IPS-18c (cell line): Measurements from ENCODE around the gene UBE2L5.
"Not testable (repeated sequence)": the region's sequence is repeated elsewhere in the genome, so short reads cannot be mapped to it uniquely, and the experiment has no call there.

ENCODE experiments used
- H3K4me3 ChIP-seq: 2 replicates; pipeline ENCODE4 v1.7.0; 2013; ENCODE audit warnings: low read depth, mild to moderate bottlenecking, low read length, moderate library complexity; ENCODE audit not compliant: insufficient read depth
- H3K9me3 ChIP-seq: one replicate; pipeline ENCODE4 v1.6.1; 2013; ENCODE audit warnings: mild to moderate bottlenecking, low read length, moderate library complexity; ENCODE audit not compliant: control insufficient read depth, insufficient read depth

Gene UBE2L5

DNA sequence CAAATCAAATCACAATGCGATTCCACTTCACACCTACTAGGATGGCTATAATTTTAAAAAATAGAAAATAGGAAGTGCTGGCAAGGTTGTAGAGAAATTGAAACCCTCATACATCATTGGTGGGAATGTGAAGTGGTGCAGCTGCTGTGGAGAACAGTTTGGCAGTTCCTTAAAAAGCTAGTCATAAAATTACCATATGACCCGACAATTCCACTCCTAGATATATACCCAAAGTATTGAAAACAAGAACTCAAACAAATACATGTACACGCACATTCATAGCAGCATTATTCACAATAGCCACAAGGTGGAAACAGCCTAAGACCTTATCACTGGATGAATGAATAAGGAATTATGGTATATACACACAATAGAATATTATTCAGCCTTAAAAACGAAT, 31.4 kb downstream of the UBE2L5 start:
- no peaks in the 10 kb centered on the region for H3K9me3 ChIP-seq
- no peak overlapping the region for H3K4me3 ChIP-seq

DNA sequence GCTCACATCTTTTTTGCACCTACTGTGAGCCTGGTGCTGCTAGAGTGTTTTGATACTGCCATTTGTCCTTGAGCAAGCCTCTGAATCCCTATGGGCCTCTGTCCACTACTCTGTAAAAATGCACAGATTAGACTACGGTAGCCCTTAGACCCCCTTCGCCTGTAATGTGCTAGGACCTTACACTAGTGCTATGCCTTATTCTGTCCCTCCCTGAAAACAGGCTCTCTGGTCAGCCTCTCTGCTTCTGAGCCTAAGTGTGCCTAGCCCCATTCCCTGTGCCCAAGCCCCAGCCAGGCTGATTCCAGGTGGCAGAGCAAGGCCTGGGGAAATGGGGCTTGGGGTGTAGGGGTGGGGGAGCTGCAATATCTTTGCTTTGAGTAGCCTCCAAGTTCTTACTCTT, 32.7 kb downstream of the UBE2L5 start:
- H3K4me3 ChIP-seq = no peak overlapping the region
- H3K9me3 ChIP-seq = no peaks in the 10 kb centered on the region

DNA sequence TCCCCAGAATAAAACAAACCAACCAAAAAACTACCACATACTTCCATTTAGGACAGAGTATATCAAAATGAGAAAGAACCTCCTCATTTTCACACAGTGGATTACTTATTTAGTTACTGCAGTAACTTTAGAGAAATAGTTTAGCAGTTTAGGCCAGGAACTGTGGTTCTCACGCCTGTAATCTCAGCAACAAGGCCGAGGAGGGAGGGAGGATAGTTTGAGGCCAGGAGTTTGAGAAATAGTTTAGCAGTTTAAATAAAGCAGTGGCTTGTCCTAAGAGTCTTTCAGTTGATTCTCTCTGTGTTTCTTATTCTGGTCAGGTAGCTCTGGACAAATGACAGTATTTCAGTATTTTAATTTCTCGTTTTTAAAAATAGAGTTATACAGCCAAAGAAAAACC, 34.0 kb downstream of the UBE2L5 start:
- no peaks in the 10 kb centered on the region for H3K9me3 ChIP-seq
- H3K4me3 ChIP-seq = no peak overlapping the region

DNA sequence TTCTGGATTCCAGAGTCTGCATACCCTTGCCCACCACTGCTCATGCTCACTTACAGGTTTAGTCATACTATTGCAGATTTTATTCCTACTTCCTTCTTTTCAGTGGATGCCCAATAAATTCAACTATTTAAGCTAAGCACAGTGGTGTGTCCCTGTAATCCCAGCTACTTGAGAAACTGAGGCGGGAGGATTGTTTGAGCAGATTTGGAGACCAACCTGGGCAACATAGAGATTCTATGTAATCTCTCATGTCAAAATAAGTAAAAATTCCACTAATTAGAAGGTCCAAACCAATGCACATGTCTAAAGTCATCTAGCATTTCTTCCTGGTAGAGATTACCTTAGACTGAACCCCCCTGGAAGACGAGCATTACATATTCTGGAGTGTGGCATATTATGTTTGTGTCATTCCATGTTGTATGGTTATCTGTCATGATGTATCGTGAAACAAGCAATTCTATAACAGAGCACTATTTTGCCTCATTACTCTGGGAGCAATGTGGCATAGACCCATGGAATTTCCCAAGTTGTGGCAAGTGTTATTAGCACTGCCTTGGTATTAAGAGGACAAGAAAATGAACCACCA, 35.1 kb downstream of the UBE2L5 start:
- Histone ChIP-seq H3K9me3 (no peaks in the 10 kb centered on the region), H3K4me3 (no peak overlapping the region)

DNA sequence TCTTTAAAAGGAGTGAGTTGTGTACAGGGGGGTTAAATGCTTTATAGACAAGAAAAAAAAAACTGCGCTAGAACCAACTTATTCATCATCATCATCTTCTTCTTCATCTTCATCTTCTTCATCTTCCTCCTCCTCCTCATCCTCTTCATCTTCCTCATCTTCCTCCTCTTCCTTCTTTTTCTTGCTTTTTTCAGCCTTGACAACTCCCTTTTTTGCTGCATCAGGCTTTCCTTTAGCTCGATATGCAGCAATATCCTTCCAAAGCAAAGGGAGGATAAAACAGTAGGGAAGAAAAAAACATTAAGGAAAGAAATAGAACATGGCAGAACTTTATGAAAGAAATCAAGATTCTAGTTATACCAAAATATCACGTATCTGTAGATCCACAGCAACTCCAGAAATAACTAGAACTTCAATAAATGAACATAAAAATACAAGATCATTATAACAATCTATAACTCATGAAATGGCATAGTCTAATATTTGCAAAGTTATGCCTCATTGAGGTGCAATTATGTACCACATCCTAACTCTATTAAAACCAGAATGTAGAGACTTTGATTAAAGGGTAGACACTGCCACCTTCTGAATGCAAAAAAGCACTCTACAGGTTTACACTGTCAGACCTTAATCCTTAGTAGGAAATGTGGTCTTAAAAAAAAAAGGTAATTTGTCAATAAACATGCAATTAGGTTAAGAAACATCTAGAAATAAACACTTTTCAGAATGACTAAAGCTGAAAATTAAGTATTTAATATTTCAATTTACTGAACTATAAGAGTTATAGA, 39.2 kb downstream of the UBE2L5 start:
- not testable (repeated sequence) for H3K4me3 ChIP-seq, H3K9me3 ChIP-seq

DNA sequence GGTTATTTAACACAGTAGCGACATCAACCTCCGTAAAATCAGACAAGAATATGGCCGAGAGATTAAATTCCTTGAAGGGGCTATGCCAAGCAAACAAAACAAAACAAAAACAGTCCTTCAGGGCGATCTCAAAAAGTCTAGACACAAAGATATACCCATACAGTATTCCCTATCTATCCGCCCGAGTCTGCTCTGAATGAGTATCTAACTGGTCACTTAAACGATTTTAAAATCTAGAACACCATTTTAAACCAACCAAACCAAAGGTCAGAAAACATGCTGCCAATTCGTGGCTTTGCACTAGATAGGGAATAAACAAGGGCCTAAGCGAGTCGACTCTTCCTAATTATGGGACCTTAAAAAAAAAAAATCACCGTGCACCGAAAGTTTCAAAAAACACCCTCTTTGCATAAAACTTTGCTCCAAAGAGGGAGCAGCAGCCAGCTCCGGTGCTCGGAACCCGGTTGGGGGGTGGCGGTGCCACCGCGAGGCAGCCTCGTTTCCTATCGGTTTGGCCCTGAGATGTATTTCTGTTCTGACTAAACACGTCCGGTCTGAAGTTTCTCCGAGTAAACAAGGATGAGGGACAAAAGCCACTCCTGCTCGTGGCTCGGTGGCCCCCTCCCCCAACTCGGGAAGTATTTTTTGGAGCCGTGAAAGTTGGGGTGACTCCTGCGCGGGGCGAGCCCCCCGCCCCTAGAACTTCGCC, 41.6 kb downstream of the UBE2L5 start:
- Histone ChIP-seq H3K9me3 (no peaks in the 10 kb centered on the region), H3K4me3 (peak overlapping the region; percentile 81)

DNA sequence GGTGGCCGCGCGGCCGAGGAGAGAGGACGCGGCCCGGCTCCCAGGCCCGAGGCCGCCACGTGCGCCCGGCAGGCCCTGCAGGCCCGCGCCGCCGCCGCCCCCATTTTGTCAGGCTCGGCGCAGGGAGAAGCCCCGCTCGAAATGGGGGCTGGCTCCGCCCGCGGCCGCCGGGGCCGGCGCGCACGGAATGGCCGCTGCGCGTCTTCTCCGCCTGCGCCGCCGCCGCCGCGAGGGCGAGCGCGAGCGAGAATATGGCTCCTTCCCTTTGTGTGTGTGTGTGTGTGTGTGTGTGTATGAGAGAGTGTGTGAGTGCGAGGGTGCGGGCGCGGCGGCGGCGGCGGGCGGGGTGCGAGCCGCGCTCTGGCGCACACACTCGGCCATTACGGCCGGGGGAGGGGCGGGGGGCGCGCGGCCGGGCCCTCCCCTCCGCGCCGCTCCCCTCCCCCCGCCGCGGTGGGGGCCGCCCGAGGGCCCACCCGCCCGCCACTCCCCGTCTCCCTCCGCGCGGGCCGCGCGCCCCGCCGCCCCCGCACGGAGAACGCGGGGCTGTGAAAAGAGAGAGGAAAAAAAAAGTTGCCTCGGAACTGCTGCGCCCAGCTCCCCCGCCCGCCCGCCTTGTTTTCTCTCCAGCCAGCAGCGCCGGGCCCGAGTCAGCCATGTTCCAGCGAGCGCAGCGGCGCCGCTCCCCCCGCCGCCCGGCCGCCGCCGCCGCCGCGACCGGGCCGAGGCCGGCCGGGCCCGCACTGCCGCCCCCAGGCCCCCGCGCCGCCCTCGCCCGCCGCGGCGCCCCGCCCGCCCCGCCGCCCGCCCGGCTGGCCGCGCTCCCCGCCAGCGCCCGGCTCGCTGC, 42.4 kb downstream of the UBE2L5 start:
- Histone ChIP-seq H3K4me3 (peak overlapping the region; percentile 87), H3K9me3 (no peaks in the 10 kb centered on the region)

DNA sequence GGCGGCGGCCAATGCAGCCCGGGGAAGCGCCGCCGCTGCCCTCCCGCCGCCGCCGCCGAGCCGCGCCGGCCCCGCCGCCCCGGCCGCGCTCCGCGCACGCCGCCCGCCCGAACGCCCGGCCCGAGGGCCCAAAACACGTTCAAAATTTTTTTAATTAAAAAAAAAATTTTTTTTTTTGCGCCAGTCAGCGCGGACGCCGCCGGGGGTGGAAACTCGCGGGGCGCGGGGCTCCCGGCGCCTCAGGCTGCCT, 43.0 kb downstream of the UBE2L5 start:
- H3K9me3 ChIP-seq = no peaks in the 10 kb centered on the region
- H3K4me3 ChIP-seq = peak overlapping the region; percentile 87

DNA sequence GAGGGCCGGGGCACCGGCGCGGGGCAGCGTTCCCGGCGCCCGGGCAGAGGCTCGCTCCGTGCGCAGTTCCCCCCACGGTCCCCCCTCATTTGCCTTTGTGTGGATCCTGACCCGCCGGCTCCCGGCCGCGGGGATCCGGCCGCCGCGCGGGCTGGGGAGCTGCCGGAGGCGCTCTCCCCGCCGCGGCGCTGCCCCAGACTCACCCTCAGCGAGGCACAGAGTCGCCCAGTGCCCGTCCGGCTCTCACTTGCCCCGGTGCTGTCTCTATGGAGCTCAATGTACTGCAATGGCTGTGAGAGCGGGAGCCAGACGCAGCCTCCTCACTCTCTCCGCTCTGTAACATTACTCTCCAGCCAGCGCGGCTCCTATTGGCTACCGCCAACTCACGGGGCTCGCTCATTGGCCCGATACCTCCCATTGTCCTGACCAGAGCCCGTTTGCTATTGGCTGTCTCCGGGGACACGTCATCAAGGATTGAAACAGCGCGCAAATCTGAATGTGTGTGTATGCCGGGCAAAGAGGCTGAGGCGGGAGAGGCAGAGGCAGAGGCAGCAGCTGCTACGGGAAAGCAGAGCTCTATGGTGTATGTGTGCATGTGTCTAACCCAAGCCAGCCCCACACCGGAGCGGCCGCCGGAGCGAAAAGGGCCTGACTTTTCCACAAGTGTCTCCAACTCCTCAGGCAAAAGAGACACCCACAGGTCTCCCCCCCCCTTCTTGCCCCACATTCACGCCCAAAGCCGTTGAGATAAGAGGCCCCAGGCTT, 43.5 kb downstream of the UBE2L5 start, which contains the start of gene HMGB1:
Gene HMGB1 (minus strand): TSS at position 344 of the 765 bp plus-strand sequence. CDS start 2,256 bp downstream, outside the sequence.
- peak within 1 kb of the TSS; percentile 87 for H3K4me3 ChIP-seq
- no peaks in the 10 kb centered on the region for H3K9me3 ChIP-seq

DNA sequence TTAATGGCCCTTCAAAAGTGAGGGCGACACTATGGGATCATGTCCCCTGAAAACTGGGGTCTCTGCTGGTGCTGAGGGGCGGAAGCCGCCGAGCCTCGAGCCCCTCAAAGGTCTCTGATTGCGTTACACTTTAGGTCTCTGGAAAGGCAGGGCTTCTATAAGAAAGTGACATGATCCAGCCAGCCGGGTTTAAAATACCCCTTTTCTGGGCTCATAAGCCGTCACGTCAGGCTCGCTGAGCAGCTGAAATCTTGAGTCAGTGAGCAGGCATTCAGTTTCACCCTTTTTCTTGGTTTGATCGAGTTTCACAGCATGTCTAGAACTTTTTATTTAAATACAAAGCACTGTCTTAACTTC, 44.0 kb downstream of the UBE2L5 start:
- Histone ChIP-seq H3K4me3 (peak overlapping the region; percentile 59), H3K9me3 (no peaks in the 10 kb centered on the region)

DNA sequence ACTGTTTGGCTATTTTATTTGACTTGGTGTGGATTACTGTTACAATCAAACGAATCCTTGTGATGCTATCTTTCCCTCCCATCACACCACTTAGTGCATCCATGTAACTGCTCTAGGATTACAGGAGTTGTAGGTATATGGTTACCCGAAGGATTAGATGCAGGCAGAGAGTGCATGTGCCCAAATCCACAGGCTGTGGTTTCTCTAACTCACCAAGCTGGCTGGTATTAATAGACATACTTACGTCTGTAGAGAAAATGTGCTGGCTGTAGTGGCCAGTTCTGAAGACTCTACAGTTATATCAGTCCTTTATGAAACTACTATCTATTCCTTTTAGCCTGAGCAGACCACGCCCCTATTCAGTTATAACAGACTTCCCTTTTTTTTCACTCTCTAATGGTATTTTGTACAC, 44.6 kb downstream of the UBE2L5 start:
- 0 out of 2 replicates have a peak overlapping the region, but pooled peaks have one; percentile 59 for H3K4me3 ChIP-seq
- H3K9me3 ChIP-seq = no peaks in the 10 kb centered on the region

DNA sequence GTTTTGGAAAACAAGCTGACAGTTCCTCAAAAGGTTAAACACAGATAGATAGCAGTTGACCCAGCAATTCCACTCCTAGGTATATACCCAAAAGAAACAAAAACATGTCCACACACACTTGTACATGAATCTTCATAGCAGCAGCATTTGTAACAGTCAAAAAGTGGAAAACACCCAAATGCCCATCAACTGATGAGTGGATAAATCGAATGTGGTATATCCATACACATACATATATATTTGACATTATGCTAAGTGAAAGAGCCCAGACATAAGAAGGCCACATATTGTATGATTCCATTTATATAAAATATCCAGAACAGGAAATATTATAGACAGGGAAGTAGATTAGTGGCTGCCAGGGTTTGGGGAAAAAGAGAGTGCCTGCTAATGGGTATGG, 51.4 kb downstream of the UBE2L5 start:
- H3K4me3 ChIP-seq = no peak overlapping the region
- H3K9me3 ChIP-seq = no peaks in the 10 kb centered on the region

DNA sequence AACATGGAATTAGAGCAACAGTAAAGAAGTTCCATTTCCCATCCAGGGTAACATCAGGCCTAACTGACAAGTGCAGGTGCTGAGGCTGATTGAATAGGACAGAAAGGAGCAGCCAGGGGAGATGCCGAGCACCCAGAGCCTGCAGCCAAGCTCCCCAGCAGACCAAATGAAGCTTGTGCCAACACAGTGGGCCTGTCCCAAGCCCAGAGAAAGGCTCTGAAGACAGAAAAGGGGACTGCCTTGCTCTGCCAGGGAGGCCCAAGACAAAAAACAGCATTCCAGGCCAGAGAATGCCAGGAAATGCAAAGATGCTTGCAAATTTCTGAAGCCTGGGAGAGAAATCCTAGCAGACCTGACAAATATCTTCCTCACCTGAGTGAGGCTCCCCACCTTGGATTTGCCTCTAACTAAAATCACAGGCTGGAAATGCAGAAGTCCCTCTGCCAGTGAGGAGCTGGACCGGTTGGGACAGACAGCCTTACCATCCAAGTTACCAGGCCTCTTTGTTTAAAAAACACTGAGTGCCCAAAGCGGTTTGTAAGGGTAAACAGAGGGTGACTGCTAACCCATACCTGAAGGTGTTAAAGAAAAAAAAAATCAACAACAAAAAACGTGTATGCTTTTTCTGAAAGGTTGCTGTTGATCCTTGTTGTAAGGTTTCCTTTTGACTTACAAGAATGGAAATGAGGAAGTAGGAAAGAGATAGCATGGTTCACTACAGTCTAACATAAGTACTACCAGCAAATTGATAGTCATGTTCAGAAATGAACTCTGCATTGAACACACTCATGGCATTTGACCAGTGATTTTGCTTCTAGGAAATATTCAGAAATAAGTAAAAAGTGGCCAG, 55.3 kb downstream of the UBE2L5 start:
- H3K4me3 ChIP-seq = no peak overlapping the region
- H3K9me3 ChIP-seq = no peaks in the 10 kb centered on the region
